NCI-H1930 (cell line): Measurements from ENCODE around the gene TUBB4B.
"Not testable (repeated sequence)": the region's sequence is repeated elsewhere in the genome, so short reads cannot be mapped to it uniquely, and the experiment has no call there.

Experiments
- DNase-seq, 2 experiments: peaks; one replicate each; lab custom pipeline; 2025; lab: John Stamatoyannopoulos, UW

The TUBB4B gene

GRCh38 chr9:137236238-137236935, 4.7 kb upstream of the TUBB4B start:
- peak; percentile 82 to 91 for DNase-seq

- DNase-seq, result no peak
Observed at GRCh38 chr9:137236936-137237421, 4.1 kb upstream of the TUBB4B start.

DNA sequence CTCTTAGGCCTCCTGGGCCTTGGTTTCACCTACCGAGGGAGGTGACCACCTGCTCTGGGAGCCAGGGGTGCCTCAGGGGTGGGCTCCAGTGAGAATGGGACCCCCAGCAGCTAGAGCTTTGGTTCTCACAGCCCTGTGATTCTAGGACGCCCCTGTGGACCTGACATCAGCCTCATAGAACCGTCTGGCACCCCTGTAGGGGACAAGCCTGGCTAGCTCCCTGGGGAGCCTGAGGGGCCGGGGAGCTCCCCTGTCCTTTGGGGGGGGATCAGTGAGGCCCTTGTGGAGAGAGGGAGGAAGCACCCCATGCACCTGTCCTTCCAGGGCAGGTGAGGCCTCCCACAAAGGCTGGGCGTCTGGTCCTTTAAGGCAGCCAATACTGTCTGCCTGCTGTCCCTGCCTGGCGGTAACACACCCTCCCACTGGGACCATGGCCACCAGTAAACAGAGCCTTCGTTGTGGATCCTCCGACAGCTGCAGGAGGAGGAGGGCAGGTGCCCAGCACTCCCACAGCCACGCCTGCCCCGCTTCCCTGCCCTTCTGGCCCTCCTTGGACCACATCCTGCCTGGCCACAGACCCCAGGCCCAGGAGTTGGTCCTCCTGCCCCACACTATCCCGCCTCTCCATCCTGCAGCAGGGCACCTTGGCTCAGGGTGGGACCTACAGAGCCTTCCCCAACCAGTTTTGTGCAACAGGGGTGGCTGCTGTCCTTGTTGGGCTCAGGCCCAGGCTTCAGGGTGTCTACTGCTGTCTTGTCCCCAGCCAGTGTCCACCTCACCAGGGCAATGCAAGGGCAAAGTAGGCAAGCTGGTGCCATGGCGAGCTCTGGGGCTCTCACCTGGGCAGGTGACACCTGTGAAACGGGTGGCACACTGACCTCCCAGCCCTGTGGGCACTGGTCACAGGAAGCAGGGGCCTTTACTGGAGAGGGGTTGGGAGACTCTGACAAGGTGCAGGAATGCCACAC, 3.0 kb upstream of the TUBB4B start:
- DNase-seq, result peak; percentile 30 to 31

GRCh38 chr9:137239541-137240200, 1.4 kb upstream of the TUBB4B start:
- DNase-seq, result not testable (repeated sequence)

GRCh38 chr9:137240318-137240840, 708 bp upstream of the TUBB4B start:
- DNase-seq, result peak; percentile 66 to 71

DNA sequence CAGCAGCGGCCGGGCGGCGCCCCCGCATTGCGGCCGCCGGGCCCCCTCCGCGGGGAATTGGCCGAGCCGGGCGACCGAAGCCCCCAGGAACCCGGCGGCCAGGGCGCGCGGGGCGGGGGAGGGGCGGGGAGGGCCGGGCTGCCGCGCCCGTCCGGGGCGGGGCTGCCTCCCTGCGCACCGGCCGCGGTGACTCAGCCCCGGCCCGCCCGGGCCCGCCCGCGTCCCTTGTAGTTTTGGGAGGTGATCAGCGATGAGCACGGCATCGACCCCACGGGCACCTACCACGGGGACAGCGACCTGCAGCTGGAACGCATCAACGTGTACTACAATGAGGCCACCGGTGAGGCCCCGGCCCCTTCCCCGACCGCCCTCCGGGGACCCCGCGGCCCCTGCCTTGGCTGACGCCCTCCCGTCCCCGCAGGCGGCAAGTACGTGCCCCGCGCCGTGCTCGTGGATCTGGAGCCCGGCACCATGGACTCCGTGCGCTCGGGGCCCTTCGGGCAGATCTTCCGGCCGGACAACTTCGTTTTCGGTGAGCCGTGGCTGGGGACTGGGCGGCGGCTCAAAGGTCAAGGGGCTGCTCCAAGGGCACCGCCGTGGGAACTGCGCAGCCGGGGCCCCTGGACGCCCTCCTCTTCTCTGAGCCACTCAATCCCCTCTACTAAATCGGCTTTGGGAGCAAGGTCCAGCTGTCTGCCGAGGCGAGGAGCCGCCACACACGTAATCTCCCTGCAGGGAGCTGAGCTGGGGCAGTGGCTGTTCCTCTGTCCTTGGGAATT, 592 bp downstream of the TUBB4B start:
- no peak for DNase-seq

DNA sequence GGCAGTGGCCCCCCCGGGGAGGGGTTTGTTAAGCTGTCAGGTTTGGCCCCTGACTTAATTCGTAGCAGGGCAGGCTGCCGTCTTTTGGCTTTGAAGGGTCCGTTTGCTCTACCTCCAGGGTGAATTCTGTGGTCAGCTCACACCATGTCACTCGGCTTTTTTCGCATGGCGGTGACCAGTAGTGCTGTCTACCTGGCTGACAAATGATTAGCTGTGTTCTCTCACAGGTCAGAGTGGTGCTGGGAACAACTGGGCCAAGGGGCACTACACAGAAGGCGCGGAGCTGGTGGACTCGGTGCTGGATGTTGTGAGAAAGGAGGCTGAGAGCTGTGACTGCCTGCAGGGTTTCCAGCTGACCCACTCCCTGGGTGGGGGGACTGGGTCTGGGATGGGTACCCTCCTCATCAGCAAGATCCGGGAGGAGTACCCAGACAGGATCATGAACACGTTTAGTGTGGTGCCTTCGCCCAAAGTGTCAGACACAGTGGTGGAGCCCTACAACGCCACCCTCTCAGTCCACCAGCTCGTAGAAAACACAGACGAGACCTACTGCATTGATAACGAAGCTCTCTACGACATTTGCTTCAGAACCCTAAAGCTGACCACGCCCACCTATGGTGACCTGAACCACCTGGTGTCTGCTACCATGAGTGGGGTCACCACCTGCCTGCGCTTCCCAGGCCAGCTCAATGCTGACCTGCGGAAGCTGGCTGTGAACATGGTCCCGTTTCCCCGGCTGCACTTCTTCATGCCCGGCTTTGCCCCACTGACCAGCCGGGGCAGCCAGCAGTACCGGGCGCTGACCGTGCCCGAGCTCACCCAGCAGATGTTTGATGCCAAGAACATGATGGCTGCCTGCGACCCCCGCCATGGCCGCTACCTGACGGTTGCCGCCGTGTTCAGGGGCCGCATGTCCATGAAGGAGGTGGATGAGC, 1.4 kb downstream of the TUBB4B start:
- DNase-seq, result no peak

DNA sequence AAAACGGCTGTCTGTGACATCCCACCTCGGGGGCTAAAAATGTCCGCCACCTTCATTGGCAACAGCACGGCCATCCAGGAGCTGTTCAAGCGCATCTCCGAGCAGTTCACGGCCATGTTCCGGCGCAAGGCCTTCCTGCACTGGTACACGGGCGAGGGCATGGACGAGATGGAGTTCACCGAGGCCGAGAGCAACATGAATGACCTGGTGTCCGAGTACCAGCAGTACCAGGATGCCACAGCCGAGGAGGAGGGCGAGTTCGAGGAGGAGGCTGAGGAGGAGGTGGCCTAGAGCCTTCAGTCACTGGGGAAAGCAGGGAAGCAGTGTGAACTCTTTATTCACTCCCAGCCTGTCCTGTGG, 2.2 kb downstream of the TUBB4B start:
- not testable (repeated sequence) for DNase-seq

DNA sequence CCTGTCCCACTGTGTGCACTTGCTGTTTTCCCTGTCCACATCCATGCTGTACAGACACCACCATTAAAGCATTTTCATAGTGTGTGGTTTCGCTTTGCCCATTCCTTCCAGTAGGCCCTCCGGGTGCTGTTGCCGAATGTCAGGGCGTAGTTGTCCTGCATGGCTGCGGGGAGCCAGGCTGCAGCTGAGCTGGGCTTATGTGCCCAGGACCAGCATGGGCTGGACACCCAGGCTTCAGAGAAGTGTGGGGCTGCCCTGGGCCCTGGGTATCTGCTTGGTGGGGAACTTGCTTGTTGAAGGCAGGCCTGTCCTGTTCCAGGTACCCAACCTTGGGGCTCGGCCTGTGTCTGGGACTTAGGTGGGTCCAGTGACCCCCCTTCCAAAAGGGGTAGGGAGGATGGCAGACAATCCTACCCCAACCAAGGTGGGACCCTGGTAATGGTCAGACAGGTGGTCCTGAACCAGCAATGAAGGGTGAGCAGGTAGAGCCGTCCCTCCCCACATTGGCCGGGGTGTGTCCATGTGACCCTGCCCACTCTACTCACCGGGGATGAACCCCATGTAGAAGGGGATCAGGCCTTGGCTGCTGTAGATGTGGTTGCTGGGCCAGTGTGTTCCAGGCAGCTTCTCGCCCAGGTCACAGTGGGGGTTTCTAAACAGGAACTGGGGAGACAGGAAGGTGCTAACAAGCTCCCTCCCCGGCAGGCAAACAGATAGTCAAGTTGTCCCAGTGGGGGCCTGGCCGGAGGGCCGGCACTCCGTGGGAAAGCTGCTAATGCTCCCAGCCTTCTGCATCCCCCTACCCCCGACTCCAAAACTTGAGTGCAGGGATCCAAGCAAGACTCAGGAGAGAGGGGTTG, 2.8 kb downstream of the TUBB4B start:
- no peak for DNase-seq

DNA sequence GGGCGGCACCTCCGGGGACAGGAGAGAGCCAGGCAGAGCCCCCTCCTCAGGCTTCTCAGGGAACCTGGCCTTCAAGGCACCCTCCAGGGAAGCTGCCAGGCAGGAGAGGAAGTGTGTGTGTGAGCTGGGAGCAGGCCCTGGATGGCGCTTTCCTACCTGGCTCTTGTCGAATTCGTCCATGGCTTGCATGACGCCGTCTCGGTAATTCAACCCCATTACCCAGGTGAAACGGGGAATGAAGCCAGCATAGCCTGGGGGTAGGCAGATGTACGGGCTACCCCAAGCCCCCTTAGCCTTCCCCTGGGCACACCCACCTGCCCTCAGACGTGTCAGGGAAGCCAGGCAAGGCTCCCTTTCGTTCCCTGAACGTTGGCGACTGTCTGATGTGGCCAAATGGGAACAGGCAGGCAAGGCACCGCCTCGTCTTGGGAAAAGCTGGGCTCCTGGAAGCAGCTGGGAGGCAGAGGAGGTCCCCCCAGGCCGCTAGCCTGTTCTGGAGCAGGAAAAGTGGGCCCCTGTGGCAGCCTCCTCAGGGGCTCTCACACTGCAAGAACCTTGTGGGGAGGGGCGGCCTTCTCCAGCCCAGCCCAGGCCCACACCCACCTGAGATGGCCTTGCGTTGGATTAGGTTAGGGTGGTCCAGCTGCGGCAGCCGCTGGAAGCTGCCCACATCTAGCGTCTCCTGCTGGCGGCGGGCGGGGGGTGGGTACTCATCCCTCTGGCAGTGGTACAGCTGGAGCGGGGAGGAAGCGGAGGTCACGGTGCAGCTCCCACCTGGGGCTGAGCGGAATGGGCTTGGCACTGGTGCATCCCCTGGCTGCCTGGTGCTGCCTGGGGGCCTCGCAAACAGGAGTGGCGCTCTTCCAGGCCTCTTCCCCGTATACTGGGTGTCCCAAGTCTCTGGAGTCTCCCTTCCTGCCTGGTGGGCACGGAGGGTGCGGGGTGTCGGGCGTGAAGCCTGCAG, 3.7 kb downstream of the TUBB4B start:
- DNase-seq, result no peak

DNA sequence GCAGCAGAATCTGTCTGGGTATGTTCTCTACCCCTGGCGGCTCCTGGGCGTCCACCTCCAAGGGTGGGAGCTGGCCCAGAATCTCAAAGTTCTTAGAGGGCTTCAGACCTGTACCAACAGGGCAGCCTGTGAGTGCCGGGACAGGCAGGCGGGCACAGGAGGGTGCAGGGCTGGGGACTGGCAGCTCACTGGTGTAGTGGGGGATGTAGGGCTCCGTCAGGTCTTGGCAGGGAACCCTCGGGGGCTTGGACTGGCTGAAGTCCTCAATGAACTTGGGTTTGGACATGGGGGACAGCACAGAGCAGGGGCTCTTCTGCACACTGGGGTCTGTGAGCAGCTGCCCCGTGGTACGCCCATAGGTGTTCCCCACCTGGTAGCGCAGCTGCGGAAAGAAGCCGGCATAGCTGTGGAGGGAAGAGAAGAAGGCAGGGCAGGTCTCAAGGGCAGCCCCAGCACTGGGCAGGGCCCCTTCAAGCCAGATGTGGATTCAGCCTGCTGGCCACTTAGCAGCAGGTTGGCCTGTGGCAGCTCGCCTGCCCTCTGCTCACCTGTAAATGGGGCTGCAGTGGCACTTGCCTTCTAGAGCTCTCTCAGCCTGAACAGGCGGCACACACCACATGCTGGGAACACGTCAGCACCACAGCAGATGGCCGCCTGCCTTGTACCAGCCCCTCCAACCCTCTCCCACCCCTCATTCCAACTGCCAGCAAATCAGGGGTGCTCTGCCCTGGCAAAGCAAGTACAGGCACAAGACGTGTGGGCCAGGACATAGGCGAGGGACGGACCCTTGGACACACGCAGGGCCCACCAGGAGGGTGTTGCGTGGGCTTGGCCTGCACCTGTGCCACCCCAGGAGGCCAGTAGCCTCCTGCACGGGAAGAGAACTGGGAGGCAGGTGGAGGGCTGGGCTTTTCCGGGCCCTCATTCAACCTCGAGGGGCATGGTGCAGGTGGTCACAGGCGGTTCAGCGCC, 4.6 kb downstream of the TUBB4B start:
- no peak for DNase-seq

- no peak for DNase-seq
Observed at GRCh38 chr9:137247135-137247915, 6.2 kb downstream of the TUBB4B start.

GRCh38 chr9:137247916-137248175, 6.8 kb downstream of the TUBB4B start:
- DNase-seq, result no peak

DNA sequence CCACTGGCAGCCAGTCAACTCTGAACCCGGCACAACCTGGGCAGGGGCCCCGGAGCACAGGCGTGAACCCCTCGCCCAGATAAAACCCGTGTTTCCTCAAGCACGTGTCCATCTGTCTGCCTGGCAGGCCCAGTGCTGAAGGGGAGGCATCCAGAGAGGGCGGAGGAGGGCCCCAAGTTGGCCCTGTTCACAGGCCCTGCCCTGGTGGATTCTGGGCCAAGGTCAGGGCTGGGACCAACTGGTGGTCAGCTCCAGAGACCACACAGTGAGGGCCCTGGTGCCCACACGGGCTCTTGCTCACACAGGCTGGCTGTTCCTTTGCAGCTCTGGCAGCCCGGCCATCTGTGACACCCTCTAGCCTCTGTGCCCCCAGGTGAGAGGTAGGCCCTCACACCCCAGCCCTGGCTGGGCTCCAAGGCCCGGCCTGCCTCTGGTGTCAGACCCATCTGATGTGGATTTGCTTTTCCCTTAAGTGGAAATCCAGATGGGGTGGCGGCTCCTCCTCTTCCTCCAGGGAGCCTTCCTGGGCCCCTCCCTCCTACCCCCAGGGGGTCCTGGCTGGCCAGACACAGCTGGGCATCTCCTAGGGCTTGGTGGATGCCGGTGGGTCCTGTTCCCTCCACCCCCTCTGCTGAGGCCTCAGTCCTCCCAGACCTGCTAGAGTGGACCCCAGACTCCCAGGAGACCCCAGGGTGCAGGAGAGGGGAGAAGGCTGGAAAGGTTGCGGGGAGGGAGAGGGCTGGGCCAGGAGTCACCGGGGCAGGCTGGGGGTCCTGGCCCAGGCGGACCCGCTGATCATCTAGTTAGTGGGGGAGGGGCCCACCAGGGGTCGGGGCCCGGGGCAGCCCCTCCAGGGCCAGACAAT, 9.5 kb downstream of the TUBB4B start:
- no peak for DNase-seq

DNA sequence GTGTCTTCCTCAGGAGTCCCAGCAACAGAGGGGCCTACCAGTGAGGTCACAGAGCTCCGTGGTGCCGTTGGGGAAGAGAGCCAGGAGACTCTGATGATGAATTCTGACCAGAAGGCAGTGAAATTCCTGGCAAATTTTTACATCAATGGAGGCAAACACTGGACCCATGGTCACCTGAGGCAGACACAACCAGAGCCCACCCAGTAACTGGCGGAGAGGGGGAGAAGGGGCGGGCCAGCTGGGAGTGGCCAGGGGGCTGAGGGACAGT, 10.0 kb downstream of the TUBB4B start, which contains the start of gene STPG3:
TSS of gene STPG3 (plus strand) at position 93 of the 268 bp plus-strand sequence. CDS start at position 94, 1 bp downstream.
- no peak for DNase-seq
